MCF 10A (cell line): ENCODE results near the gene VAV2. TPM values are rescaled to one million over a fixed set of nuclear protein-coding genes. Genes with fewer than 3 reads are reported as not detected.

ENCODE experiments used
- BruUV-seq: library from RNA; stranded (reverse); fragments of 400-500 nt; replicated peaks from 2 replicates; lab custom pipeline; 2021; lab: Mats Ljungman, UMichigan
- CTCF ChIA-PET: fragments of 300-600 bp; sonication (Branson Sonifier 250); formaldehyde crosslinking; extraction: SDS; loops from one replicate; lab custom pipeline; 2021; ENCODE audit warnings: antibody characterized with exemption, inconsistent platforms; lab: Yijun Ruan, JAX
- POLR2A ChIA-PET: fragments of 300-600, 350-650 bp; sonication (Branson Sonifier 250); formaldehyde crosslinking; extraction: SDS; loops from one replicate; lab custom pipeline; 2020; ENCODE audit warnings: antibody characterized with exemption, inconsistent platforms; lab: Yijun Ruan, JAX
- DNase-seq: peaks from one replicate; pipeline ENCODE4 v3.0.0-alpha.2; 2018; ENCODE audit not compliant: unreplicated experiment
- H3K27ac Mint-ChIP-seq: one replicate; pipeline ENCODE4 v1.8.0; 2022; ENCODE audit warnings: mild to moderate bottlenecking, low read depth, mixed read lengths; ENCODE audit not compliant: unreplicated experiment
- H3K27me3 Mint-ChIP-seq: one replicate; pipeline ENCODE4 v1.8.0; 2022; ENCODE audit warnings: mixed read lengths; ENCODE audit not compliant: insufficient read depth, unreplicated experiment
- H3K36me3 Mint-ChIP-seq: one replicate; pipeline ENCODE4 v1.8.0; 2022; ENCODE audit warnings: mild to moderate bottlenecking, moderate library complexity, mixed read lengths; ENCODE audit not compliant: insufficient read depth, unreplicated experiment
- H3K4me1 Mint-ChIP-seq: one replicate; pipeline ENCODE4 v1.8.0; 2022; ENCODE audit warnings: mixed read lengths; ENCODE audit not compliant: insufficient read depth, unreplicated experiment
- H3K4me3 Mint-ChIP-seq: one replicate; pipeline ENCODE4 v1.8.0; 2022; ENCODE audit warnings: mild to moderate bottlenecking, moderate library complexity, mixed read lengths; ENCODE audit not compliant: unreplicated experiment
- H3K9me3 Mint-ChIP-seq: one replicate; pipeline ENCODE4 v1.8.0; 2022; ENCODE audit warnings: mixed read lengths; ENCODE audit not compliant: unreplicated experiment
- CTCF ChIP-seq: fragments of 200-600 bp; IDR thresholded peaks from one replicate; pipeline ENCODE4 v1.8.0; 2022; ENCODE audit warnings: antibody characterized with exemption, mild to moderate bottlenecking; ENCODE audit not compliant: unreplicated experiment
- intact Hi-C: fragments of 100-400 bp; cut with micrococcal nuclease; formaldehyde crosslinking; loops from 2 replicates; pipeline ENCODE4 v1.14.1; 2022
- total RNA-seq: library from RNA; stranded (reverse); gene quantifications from 2 replicates; pipeline ENCODE4 v1.2.3, GENCODE V29; 2022

The VAV2 gene
- total RNA-seq, 1 experiment from 2014 or later = 31.0 TPM

- BruUV-seq = no TSS peak
- Mint-ChIP-seq H3K27ac (no peak overlapping the region), H3K36me3 (peaks cover 4% of the 10 kb centered on the region), H3K4me3 (no peak overlapping the region), H3K27me3 (no peaks in the 10 kb centered on the region), H3K9me3 (no peaks in the 10 kb centered on the region), H3K4me1 (peaks cover 5% of the 10 kb centered on the region)
- ChIA-PET POLR2A (no interaction called here), CTCF (interaction anchor here (0.5 to 0.6 kb wide), 2 partner anchors 14 to 605 kb away, joined by 3 read pairs; no protein-coding TSS in a partner anchor)
- intact Hi-C loops = no loop called here
- no peak for TF ChIP-seq CTCF
- no peak for DNase-seq
Observed at GRCh38 chr9:133866946-133867345, 125.2 kb downstream of the VAV2 start.

- ChIA-PET CTCF (interaction anchor here (0.5 to 1.5 kb wide), 4 partner anchors 10 to 130 kb away, joined by 3 to 5 read pairs (median 3); no protein-coding TSS in a partner anchor), POLR2A (no interaction called here)
- intact Hi-C loops = no loop called here
- Mint-ChIP-seq H3K36me3 (peaks cover 11% of the 10 kb centered on the region), H3K27me3 (no peaks in the 10 kb centered on the region), H3K9me3 (no peaks in the 10 kb centered on the region), H3K27ac (no peak overlapping the region), H3K4me1 (no peaks in the 10 kb centered on the region), H3K4me3 (no peak overlapping the region)
- no TSS peak for BruUV-seq
- no peak for DNase-seq
- TF ChIP-seq CTCF = no peak
Observed at GRCh38 chr9:133864011-133864410, 128.1 kb downstream of the VAV2 start.

- no peak for DNase-seq
- CTCF ChIA-PET = interaction anchor here (1.4 to 1.5 kb wide), 2 partner anchors 10 to 130 kb away, joined by 3 to 5 read pairs; no protein-coding TSS in a partner anchor
- no peak for TF ChIP-seq CTCF
- POLR2A ChIA-PET = no interaction called here
- intact Hi-C loops = no loop called here
- Mint-ChIP-seq H3K36me3 (peaks cover 11% of the 10 kb centered on the region), H3K4me3 (no peak overlapping the region), H3K27me3 (no peaks in the 10 kb centered on the region), H3K4me1 (no peaks in the 10 kb centered on the region), H3K27ac (no peak overlapping the region), H3K9me3 (no peaks in the 10 kb centered on the region)
- BruUV-seq = no TSS peak
Observed at GRCh38 chr9:133863257-133863592, 128.9 kb downstream of the VAV2 start.

- no peaks in the 10 kb centered on the region for H3K4me1 Mint-ChIP-seq
- peaks cover 11% of the 10 kb centered on the region for H3K36me3 Mint-ChIP-seq
- H3K4me3 Mint-ChIP-seq = no peak overlapping the region
- POLR2A ChIA-PET = no interaction called here
- CTCF ChIA-PET = interaction anchor here (0.7 to 1.4 kb wide), 2 partner anchors 131 to 132 kb away, joined by 3 to 4 read pairs; no protein-coding TSS in a partner anchor
- no peaks in the 10 kb centered on the region for H3K27me3 Mint-ChIP-seq
- TF ChIP-seq CTCF = no peak
- H3K27ac Mint-ChIP-seq = no peak overlapping the region
- no peak for DNase-seq
- no TSS peak for BruUV-seq
- intact Hi-C loops = no loop called here
- H3K9me3 Mint-ChIP-seq = no peaks in the 10 kb centered on the region
Observed at GRCh38 chr9:133862585-133863256, 129.4 kb downstream of the VAV2 start.
